HepG2 (cell line): Measurements from ENCODE around the gene DHRS13. TPM values are rescaled to one million over a fixed set of nuclear protein-coding genes. Genes with fewer than 3 reads are reported as not detected.
A peak's percentile ranks its signal among the peaks of the same experiment; 100 is the strongest.

Source experiments
- BCLAF1 ChIP-seq: fragments of 450-650 bp; IDR thresholded peaks from 2 replicates; pipeline ENCODE4 v1.6.1; 2017; ENCODE audit warnings: mild to moderate bottlenecking
- BRF2 ChIP-seq: sonication (generic); formaldehyde crosslinking; IDR thresholded peaks from 2 replicates; pipeline ENCODE4 v1.8.1; 2022; ENCODE audit warnings: mild to moderate bottlenecking, missing genetic modification reagents
- CREB1 ChIP-seq, 2 experiments: fragments of 450-650 bp in 1 of 2; IDR thresholded peaks; 2 replicates each; pipeline ENCODE4 v1.6.1; 2016 to 2017; ENCODE audit warnings: control low read depth in 1 of 2, mild to moderate bottlenecking in 1 of 2, missing compliant biosample characterization in 1 of 2, missing genetic modification characterization in 1 of 2
- FOXA3 ChIP-seq: IDR thresholded peaks from 2 replicates; pipeline ENCODE4 v1.6.1; 2016; ENCODE audit warnings: missing genetic modification reagents, missing compliant biosample characterization
- GPBP1L1 ChIP-seq: sonication (generic); formaldehyde crosslinking; IDR thresholded peaks from 2 replicates; pipeline ENCODE4 v1.5.0; 2020; ENCODE audit warnings: mild to moderate bottlenecking, missing genetic modification reagents
- MAFK ChIP-seq, 2 experiments: IDR thresholded peaks in 1 of 2; conservative IDR thresholded peaks in 1 of 2; 2 replicates each; pipeline ENCODE4 v1.6.1; 2011; ENCODE audit warnings: improper control_type of control experiment in 2 of 2, low read length in 2 of 2
- MEF2D ChIP-seq: sonication (generic); formaldehyde crosslinking; IDR thresholded peaks from 2 replicates; pipeline ENCODE4 v1.5.1; 2020; ENCODE audit warnings: mild to moderate bottlenecking, missing genetic modification reagents
- POLR2AphosphoS2 ChIP-seq: IDR thresholded peaks from 2 replicates; pipeline ENCODE4 v1.6.1; 2011; ENCODE audit warnings: low read depth, low read length, improper control_type of control experiment
- RFXAP ChIP-seq: sonication (generic); formaldehyde crosslinking; IDR thresholded peaks from 2 replicates; pipeline ENCODE4 v1.4.0; 2020; ENCODE audit warnings: missing genetic modification reagents, borderline replicate concordance
- SMAD3 ChIP-seq: sonication (generic); formaldehyde crosslinking; IDR thresholded peaks from 2 replicates; pipeline ENCODE4 v1.4.0; 2020; ENCODE audit warnings: missing genetic modification reagents
- SMC3 ChIP-seq: IDR thresholded peaks from 2 replicates; pipeline ENCODE4 v1.6.1; 2011; ENCODE audit warnings: low read length, improper control_type of control experiment
- SRSF4 ChIP-seq: fragments of 200-400 bp; formaldehyde crosslinking; IDR thresholded peaks from one replicate; pipeline ENCODE4 v1.6.1; 2018; ENCODE audit warnings: mild to moderate bottlenecking, low read depth, low read length, moderate library complexity; ENCODE audit not compliant: poor library complexity, severe bottlenecking
- TCF12 ChIP-seq, 2 experiments: fragments of 450-650 bp in 1 of 2; sonication (generic) in 1 of 2; formaldehyde crosslinking in 1 of 2; IDR thresholded peaks; 2 replicates each; pipeline versions ENCODE4 v1.6.1 to v1.8.0; 2017 to 2022; ENCODE audit warnings: antibody characterized with exemption in 1 of 2, mild to moderate bottlenecking in 1 of 2, missing genetic modification reagents in 1 of 2, moderate library complexity in 1 of 2
- ZNF18 ChIP-seq: sonication (generic); formaldehyde crosslinking; IDR thresholded peaks from 2 replicates; pipeline ENCODE4 v1.8.0; 2022; ENCODE audit warnings: mild to moderate bottlenecking, missing genetic modification reagents; ENCODE audit not compliant: insufficient replicate concordance
- ZNF367 ChIP-seq: sonication (generic); formaldehyde crosslinking; IDR thresholded peaks from 2 replicates; pipeline ENCODE4 v1.4.0; 2020; ENCODE audit warnings: missing genetic modification reagents, borderline replicate concordance
- ZNF672 ChIP-seq: sonication (generic); formaldehyde crosslinking; IDR thresholded peaks from 2 replicates; pipeline ENCODE4 v1.8.1; 2022; ENCODE audit warnings: missing genetic modification reagents
- ZNF710 ChIP-seq: sonication (generic); formaldehyde crosslinking; IDR thresholded peaks from 2 replicates; pipeline ENCODE4 v1.5.0; 2020; ENCODE audit warnings: mild to moderate bottlenecking, missing genetic modification reagents, borderline replicate concordance
- ZSCAN29 ChIP-seq: sonication (generic); formaldehyde crosslinking; conservative IDR thresholded peaks from 2 replicates; pipeline ENCODE4 v1.4.0; 2020; ENCODE audit warnings: mild to moderate bottlenecking, missing genetic modification reagents
- polyA plus RNA-seq, 8 experiments: library from polyadenylated mRNA; depleted of rRNA in 3 of 8; stranded (reverse) in 7 of 8; unstranded in 1 of 8; fragments of >200 nt; fragmentation: Illumina TruSeq in 4 of 8; extraction: Trizol in 4 of 8; gene quantifications; 2 replicates each; pipeline versions ENCODE4 v1.2.1 to v1.2.3, GENCODE V29; 2011 to 2016; ENCODE audit warnings: low read depth in 4 of 8, missing spikeins in 1 of 8, mixed read lengths in 1 of 8; ENCODE audit not compliant: insufficient read depth in 1 of 8
- total RNA-seq, 5 experiments: library from RNA; depleted of rRNA; stranded (reverse); fragments of >200 nt; fragmentation: Illumina TruSeq; extraction: Trizol; gene quantifications; 2 replicates each; pipeline ENCODE4 v1.2.3, GENCODE V29; 2016; ENCODE audit warnings: low read depth in 1 of 5

Gene DHRS13
- total and polyA plus RNA-seq, 2 of the 13 experiments (the other 11 are each of a cell fraction or from before 2014, with no cell fraction given), result 11.8 to 12.6 TPM

- TF ChIP-seq BCLAF1 (no peak), RFXAP (CRISPR knock-in tag) (no peak), BRF2 (CRISPR knock-in tag) (no peak), SMC3 (no peak), SMAD3 (CRISPR knock-in tag) (peak; percentile 63; the same call in 1 of the 2 replicates), ZSCAN29 (CRISPR knock-in tag) (no peak), ZNF710 (0 out of 2 replicates have a peak, but pooled peaks have one; percentile 32), GPBP1L1 (CRISPR knock-in tag) (no peak), ZNF18 (CRISPR knock-in tag) (no peak), CREB1 (IDR thresholded peaks at IDR 0.05) (no peak), CREB1 (CRISPR knock-in tag; IDR thresholded peaks at IDR 0.05) (peak; percentile 74), MAFK (conservative IDR thresholded peaks at IDR 0.05 in 1 of 2, IDR thresholded peaks at IDR 0.05 in 1 of 2; ENCODE audit: low read length in 2 of 2) (peak; percentile 41 to 75; a peak in 3 of 4 replicates), ZNF367 (CRISPR knock-in tag) (0 out of 2 replicates have a peak, but pooled peaks have one; percentile 32), FOXA3 (CRISPR knock-in tag) (peak; percentile 66), SRSF4 (no peak), MEF2D (CRISPR knock-in tag) (no peak), TCF12 (IDR thresholded peaks at IDR 0.05) (no peak), TCF12 (CRISPR knock-in tag; IDR thresholded peaks at IDR 0.05) (no peak), POLR2AphosphoS2 (no peak), ZNF672 (no peak)
Measured at GRCh38 chr17:28937044-28937729, 34.3 kb upstream of the DHRS13 start (continued).
